Measurements from ENCODE around the gene CCDC68. TPM values are rescaled to one million over a fixed set of nuclear protein-coding genes. Genes with fewer than 3 reads are reported as not detected.

Gene CCDC68
- total RNA-seq, 3 donors from 2014 or later: 6.6 to 9.6 (median 8.5) TPM

DNA sequence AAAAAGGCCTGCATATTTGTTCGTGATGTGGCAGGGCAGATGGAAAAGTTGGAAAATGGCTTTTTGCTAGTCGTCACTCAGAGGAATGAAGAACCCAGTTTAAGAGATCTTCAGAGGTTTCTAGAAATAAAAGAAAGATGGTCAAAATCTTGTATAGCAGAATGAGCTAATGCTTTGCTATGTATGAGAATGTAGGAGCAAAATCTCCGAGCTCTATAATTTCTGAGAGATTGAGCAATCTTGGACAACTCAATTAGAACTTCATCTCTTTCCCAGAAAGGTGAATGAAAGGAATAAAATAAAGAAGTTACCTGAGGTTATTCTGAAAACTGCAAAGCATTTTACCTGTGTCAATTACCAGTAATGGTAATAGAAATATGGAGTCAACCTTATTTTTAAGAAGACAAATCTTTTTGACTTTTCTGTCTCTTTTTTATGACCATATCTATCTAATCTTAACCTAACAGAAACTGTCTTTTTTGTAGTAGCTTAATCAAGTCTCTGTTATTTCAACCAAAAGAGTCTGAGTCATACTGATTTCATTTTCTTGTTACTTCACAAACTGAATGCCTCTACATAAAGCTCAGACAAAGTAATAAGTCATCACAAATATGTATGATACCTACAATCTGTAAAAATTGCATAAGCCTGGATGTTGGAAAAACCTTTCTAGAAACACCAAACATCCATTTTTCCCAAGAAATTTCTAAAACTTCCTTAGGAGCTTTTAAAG, 32.5 kb downstream of the CCDC68 start:
- no peaks in the 10 kb centered on the region for H3K9me3 ChIP-seq
- intact Hi-C loops (cut with DNase I; ENCODE audit: low total_unique reads): no loop called here
- H3K36me3 ChIP-seq: no peaks in the 10 kb centered on the region
- no peak overlapping the region for H3K4me3 ChIP-seq
- no peaks in the 10 kb centered on the region for H3K27me3 ChIP-seq
- DNase-seq (ENCODE audit: low spot score in 2 of 2): no peak
- no peak overlapping the region for H3K27ac ChIP-seq
- no peaks in the 10 kb centered on the region for H3K4me1 ChIP-seq
- TF ChIP-seq, protein P1, sequence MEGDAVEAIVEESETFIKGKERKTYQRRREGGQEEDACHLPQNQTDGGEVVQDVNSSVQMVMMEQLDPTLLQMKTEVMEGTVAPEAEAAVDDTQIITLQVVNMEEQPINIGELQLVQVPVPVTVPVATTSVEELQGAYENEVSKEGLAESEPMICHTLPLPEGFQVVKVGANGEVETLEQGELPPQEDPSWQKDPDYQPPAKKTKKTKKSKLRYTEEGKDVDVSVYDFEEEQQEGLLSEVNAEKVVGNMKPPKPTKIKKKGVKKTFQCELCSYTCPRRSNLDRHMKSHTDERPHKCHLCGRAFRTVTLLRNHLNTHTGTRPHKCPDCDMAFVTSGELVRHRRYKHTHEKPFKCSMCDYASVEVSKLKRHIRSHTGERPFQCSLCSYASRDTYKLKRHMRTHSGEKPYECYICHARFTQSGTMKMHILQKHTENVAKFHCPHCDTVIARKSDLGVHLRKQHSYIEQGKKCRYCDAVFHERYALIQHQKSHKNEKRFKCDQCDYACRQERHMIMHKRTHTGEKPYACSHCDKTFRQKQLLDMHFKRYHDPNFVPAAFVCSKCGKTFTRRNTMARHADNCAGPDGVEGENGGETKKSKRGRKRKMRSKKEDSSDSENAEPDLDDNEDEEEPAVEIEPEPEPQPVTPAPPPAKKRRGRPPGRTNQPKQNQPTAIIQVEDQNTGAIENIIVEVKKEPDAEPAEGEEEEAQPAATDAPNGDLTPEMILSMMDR (IDR thresholded peaks at IDR 0.05): no peak
- no peak for TF ChIP-seq POLR2A (IDR thresholded peaks at IDR 0.05)
- no peak for TF ChIP-seq POLR2AphosphoS5 (IDR thresholded peaks at IDR 0.05)

DNA sequence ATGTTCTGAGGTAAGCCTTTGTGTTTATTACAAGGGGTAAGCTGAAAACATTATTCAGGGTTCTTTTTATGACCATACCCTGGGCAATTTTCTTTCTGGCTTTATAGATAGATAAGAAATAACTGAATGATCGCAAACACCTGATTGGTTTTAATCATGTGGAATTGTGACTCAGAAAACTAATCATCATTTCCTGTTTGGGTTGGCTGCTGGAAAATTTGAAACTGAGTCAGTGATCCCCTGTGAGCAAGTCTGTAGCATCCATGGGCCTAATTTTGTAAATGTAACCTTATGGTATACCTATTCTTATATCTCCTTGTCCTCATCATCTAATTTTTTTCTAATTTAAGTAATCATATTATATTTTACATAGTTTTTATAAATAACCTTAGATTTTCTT, 34.3 kb downstream of the CCDC68 start:
- TF ChIP-seq POLR2A (IDR thresholded peaks at IDR 0.05) (no peak), POLR2AphosphoS5 (IDR thresholded peaks at IDR 0.05) (no peak)
- TF ChIP-seq, protein P1 (IDR thresholded peaks at IDR 0.05): no peak
- no peak overlapping the region for H3K4me3 ChIP-seq
- no peaks in the 10 kb centered on the region for H3K9me3 ChIP-seq
- H3K27me3 ChIP-seq: no peaks in the 10 kb centered on the region
- H3K27ac ChIP-seq: no peak overlapping the region
- H3K4me1 ChIP-seq: no peaks in the 10 kb centered on the region
- H3K36me3 ChIP-seq: no peaks in the 10 kb centered on the region
- intact Hi-C loops (cut with DNase I; ENCODE audit: low total_unique reads): no loop called here
- no peak for DNase-seq (ENCODE audit: low spot score in 2 of 2)

DNA sequence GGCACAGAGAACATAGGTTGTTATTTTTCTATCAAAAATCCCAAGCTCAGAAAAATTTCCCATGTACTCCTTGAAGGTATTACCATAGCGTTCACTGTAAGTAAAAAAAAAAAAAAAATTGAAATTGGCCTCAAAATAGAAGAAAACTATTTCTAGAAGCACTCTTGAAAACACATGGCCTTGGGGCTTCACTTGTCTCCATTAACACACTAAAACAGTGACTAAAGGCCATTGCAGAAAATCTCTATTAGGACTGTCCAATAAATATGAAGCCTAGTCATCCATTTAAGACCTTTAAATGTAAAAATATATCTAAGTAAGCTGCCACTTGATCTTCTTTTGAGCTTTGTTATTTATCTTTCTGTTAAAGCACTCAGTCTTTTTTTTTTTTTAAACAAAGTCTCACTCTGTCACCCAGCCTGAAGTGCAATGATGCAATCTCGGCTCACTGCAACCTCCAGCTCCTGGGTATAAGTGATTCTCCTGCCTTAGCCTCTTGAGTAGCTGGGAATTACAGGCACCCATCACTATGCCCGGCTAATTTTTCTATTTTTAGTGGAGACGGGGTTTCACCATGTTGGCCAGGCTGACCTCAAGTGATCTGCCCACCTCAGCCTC, 35.8 kb downstream of the CCDC68 start:
- no peak overlapping the region for H3K27ac ChIP-seq
- H3K4me3 ChIP-seq: no peak overlapping the region
- H3K4me1 ChIP-seq: no peaks in the 10 kb centered on the region
- H3K9me3 ChIP-seq: no peaks in the 10 kb centered on the region
- DNase-seq (ENCODE audit: low spot score in 2 of 2): no peak
- H3K27me3 ChIP-seq: no peaks in the 10 kb centered on the region
- intact Hi-C loops (cut with DNase I; ENCODE audit: low total_unique reads): no loop called here
- TF ChIP-seq, protein P1 (IDR thresholded peaks at IDR 0.05): no peak
- no peak for TF ChIP-seq POLR2AphosphoS5 (IDR thresholded peaks at IDR 0.05)
- no peak for TF ChIP-seq POLR2A (IDR thresholded peaks at IDR 0.05)
- H3K36me3 ChIP-seq: no peaks in the 10 kb centered on the region

DNA sequence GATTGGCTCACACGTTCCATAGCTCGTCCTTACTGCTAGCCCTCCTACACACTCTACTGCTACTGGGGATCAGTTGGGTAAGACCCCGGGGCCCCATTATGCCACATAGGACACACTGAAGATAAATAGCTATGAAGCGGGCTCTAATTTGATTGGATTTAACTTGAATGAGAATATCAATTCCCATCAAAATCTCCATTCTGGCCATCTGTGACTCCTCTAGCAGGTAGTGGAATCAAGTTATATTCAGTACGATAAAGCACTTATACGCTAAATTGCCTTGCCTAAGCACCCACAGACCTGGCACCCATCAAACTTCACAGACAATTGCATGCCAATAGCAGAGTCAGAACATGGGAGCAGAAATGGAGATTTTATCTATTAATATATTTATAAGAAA, 39.8 kb downstream of the CCDC68 start:
- Histone ChIP-seq H3K27me3 (no peaks in the 10 kb centered on the region), H3K4me3 (no peak overlapping the region), H3K4me1 (no peaks in the 10 kb centered on the region), H3K9me3 (no peaks in the 10 kb centered on the region), H3K36me3 (no peaks in the 10 kb centered on the region), H3K27ac (no peak overlapping the region)
- DNase-seq (ENCODE audit: low spot score in 2 of 2): no peak
- TF ChIP-seq POLR2A (IDR thresholded peaks at IDR 0.05): no peak
- TF ChIP-seq, protein P1 (IDR thresholded peaks at IDR 0.05): no peak
- intact Hi-C loops (cut with DNase I; ENCODE audit: low total_unique reads): no loop called here

DNA sequence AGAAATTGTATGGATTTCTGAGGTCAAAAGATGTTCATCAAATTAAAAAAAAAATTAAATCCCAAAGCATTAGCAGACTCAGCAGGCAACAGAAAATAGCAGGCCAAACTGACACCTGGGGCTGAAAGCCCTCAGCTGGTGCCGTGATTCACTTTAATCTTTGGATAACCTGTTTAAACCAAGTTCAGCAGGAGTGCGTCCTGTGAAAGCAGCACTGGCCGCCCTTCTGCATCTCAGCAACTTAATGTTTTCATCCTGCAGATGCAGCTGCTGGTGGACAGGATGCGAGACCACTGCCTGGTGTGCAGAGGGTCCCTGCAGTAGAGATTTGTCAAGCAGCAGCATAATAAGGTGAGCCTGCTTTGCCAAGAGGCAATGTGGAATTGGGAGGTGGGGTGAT, 41.2 kb downstream of the CCDC68 start:
- H3K27me3 ChIP-seq: no peaks in the 10 kb centered on the region
- no peak overlapping the region for H3K4me3 ChIP-seq
- no peaks in the 10 kb centered on the region for H3K9me3 ChIP-seq
- H3K27ac ChIP-seq: no peak overlapping the region
- intact Hi-C loops (cut with DNase I; ENCODE audit: low total_unique reads): no loop called here
- TF ChIP-seq, protein P1 (IDR thresholded peaks at IDR 0.05): no peak
- TF ChIP-seq POLR2AphosphoS5 (IDR thresholded peaks at IDR 0.05) (no peak), POLR2A (IDR thresholded peaks at IDR 0.05) (no peak)
- H3K4me1 ChIP-seq: no peaks in the 10 kb centered on the region
- no peak for DNase-seq (ENCODE audit: low spot score in 2 of 2)
- H3K36me3 ChIP-seq: no peaks in the 10 kb centered on the region
